ENCODE results near the gene TGFBR3L.
"Not testable (repeated sequence)": the region's sequence is repeated elsewhere in the genome, so short reads cannot be mapped to it uniquely, and the experiment has no call there.

Gene TGFBR3L

GRCh38 chr19:7930765-7931164 lies 16.1 kb downstream of the TGFBR3L start:
- no peak for DNase-seq

DNA sequence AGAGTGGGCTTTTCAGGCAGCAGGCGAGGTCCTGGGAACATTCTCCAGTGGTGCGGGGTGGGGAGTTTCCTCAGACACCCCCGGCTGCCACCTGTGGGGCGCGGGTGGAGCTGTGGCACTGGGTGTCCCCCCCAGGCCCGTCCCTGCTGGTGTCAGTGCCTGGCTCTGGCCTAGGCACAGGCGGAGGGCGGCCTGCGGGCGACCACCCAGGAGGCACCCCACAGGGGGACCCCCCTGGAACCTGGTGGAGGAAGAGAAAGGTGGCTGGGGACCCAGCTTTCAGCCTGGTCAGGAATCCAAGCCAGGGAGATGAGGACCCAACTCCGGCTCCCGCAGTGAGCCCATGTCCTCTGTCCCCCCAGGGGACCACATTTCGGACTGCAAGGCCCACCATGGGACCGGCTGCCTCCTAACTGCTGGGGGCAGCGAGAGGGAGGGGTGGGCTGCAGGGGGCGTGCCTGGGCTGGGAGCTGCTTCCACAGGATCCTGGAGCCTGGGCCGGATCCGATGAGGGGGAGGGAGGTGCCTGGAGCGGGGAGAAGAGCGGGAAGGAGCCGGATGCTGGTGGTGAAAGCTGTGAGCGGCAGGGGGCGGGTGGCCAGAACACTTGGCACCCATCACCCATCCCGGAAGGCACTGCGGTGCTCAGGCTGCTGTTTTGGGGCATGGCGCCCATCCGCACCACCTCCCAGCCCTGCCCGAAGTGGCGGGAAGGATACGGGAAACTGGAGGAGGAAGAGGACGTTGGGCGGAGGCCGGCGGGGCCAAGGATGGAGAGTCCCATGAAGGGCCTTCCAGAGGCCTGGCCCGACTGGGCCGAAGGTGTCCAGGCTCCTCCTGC lies 16.8 kb downstream of the TGFBR3L start:
- DNase-seq = no peak

- no peak for DNase-seq
Measured at GRCh38 chr19:7932276-7932929, 17.8 kb downstream of the TGFBR3L start.

DNA sequence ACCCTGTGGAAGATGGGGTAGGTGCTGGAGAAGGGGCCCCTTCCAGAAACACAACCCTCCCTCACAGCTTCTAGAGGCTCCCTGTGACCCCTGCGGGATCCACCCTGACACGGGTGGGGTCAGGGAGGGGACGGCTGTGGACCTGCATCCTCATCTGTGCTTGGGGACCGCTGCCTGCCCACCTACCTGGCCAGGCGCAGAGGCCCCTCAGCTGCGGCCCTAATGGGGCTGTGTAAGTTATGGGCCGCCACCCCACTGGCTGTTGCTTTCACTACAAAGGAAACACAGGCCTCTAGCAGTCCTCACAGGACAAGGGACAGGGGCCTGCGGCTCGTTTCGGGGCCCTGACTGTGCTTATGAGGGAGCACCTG lies 18.3 kb downstream of the TGFBR3L start:
- DNase-seq = no peak

DNA sequence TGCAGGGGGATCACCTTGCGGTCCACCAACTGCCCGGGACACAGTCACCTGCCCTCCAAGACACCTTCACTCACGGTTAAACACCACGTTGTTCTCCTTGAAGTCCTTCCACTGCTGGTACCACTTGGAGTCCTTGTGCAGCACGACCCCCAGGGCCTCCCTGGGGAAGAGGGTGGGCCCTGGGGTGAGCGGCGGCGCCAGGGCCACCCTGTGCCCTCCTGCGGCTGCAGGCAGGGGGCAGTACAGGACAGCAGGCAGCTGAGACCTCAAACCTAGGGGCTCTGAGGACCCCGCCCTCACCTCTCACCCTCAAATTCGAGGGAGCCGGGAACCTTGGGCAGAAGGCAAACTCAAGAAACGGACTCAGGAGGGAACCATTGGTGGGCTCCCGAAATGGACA lies 18.8 kb downstream of the TGFBR3L start:
- DNase-seq = no peak

DNA sequence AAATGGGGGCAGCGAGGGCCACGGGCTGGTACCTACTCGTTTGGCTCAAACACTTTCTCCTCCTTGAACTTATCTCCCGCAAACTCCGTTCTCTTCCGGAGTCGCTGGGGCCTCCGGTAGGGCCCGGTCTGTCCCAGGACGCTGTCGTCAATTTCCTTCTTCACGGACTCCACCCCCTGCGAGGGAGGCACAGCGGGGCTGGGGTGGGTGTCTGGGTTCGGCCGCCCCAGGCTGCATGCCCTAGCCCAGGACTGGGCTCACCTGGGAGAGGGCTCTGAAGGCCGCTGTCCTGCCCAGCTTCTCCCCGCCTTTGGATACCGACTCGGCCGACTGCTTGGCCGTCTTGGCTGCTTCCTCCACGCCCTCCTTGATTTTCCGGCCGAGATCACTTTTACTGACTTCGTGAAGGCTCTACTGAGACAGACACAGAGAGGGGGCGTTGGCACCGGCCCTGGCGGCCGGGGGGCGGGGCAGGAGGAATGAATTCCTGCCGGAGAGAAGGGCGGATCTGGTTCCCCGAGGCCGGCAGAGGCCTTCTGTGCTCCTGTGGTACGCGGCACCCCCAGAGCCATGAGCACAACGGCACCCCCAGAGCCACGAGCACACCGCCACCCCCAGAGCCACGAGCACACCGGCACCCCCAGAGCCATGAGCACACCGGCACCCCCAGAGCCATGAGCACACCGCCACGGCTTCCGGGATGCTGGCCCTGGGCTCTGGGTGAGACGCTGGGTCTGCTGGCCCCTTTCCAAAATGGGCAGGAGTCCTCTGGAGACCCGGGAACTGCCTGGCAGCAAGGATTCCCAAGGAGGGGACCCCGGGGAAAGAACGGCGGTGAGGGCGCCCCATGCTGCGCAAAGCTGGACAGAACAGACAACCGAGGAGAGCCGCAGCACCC lies 19.4 kb downstream of the TGFBR3L start:
- DNase-seq = no peak

- no peak for DNase-seq
Measured at GRCh38 chr19:7934766-7935165, 20.1 kb downstream of the TGFBR3L start.

DNA sequence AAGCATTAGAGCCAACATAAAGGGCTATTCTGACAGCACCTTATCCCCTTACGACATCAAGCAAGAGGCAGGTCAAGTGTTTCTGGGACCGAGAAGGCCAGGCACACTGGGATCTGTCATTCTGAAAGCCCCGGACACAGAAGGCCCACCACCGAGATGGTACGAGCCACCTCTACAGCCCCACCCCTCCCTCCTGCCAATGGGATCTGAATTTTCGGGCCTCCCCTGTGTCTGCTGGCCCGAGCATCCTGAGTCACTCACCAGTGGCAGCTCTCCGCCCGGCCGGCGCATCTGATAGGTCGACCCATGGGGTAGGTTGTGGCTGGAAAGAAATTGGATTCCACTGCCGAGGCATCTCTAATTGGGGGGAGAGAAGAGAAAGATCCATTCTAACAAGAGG lies 26.2 kb downstream of the TGFBR3L start:
- DNase-seq = no peak

DNA sequence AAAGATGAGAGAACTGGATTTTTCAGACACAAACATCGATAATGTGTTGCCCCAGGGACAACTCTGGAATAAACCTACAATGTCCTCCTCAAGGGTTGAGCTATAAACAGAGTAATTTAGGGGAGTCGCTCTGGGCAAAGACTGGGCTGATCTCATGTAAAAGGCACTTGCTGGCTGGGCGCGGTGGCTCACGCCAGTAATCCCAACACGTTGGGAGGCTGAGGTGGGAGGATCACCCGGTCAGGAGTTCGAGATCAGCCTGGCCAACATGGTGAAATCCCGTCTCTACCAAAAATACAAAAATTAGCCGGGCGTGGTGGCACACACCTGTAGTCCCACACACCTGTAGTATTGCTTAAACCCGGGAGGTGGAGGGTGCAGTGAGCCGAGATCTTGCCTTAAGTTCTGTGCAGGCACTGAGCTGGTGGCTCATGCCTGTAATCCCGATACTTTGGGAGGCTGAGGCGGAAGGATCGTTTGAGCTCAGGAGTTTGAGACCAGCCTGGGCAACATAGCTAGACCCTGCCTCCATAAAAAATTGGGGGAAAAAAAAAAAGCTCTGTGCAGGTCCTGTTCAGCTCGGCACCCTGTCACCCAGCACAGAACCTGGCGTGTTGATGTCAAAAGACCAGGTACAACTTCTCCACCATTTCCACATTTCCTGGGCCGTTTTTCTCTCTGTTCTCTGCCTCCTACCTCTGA lies 27.4 kb downstream of the TGFBR3L start:
- DNase-seq = no peak

- DNase-seq = no peak
Measured at GRCh38 chr19:7942981-7943443, 28.4 kb downstream of the TGFBR3L start.

DNA sequence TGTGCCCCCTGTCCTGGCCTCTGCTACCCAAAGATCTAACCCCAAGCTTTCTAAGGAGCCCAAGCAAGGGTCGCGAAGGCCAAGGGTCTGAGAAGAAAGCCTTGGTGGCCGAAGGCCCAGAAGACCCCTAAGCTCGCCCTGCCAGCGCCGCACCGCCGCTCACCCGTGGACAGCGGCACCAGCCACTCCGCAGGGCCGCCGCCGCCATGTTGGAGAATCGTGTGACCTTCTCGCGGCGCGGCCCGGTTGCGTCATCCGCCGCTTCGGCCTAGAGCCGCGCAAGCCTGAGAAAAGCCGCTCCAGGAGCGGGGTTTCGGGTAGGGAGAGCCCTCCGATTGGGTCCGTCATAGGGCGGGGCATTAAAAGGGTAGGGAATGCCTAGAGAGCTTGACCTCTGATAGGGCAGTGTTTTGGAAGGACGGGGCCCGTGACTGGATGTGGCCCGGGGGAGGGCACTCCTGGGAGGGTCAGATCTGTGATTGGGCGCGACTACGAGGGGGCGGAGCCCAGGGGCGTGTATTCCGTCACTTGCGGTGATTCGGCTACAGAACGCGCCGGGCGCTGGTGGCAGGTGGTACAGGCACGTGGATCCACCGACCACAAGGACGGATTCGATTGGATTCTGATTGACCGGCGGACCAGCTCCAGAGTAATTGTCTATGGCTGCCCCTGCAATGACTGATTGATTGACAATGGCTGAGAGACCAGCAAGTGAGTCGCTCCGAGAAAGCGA lies 29.0 kb downstream of the TGFBR3L start, which contains the start of gene TIMM44:
TIMM44 (minus strand) TSS at position 223 of the 733 bp plus-strand sequence; CDS start at position 208, 15 bp downstream.
- DNase-seq = peak; percentile 99

- peak; percentile 89 for DNase-seq
Measured at GRCh38 chr19:7944177-7944761, 29.6 kb downstream of the TGFBR3L start.

DNA sequence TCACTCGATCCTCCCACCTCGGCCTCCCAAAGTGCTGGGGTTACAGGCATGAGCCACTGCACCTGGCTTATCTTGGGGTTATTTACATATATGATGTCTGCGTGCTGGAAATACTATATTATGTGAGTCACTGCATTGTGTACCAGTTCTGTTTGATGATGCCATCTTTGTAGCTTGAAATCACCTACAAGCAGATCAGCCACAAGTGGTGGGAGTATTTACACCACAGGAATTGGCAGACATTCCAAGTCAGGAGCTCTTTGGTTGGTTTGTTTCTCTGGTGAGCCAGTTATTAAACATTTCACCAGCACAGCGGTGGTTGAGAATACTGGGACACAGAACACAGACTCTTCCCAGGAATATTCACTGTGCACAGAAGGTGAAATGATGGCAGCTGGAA lies 33.3 kb downstream of the TGFBR3L start:
- DNase-seq = no peak

- no peak for DNase-seq
Measured at GRCh38 chr19:7953060-7953459, 38.4 kb downstream of the TGFBR3L start.

DNA sequence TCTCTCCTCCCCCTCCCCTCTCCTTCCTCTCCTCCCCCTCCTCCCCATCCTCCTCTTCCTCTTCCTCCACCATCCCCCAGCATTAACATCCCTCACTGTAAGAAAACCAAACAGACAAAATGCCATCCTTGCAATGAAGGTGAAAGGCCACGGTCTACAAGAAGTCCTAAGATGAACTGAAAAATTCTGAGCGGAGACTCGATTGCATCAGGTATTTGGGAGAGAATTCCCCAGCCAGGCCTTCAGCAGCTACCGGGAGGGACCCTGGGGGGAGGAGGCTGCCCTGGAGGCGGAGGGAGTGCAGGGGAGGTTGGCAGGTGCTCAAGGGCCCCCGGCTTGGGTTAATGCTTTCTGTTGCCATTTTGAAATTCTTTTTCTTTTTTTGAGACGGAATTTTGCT lies 38.9 kb downstream of the TGFBR3L start:
- DNase-seq = no peak

- DNase-seq = no peak
Measured at GRCh38 chr19:7955696-7956095, 41.1 kb downstream of the TGFBR3L start.

DNA sequence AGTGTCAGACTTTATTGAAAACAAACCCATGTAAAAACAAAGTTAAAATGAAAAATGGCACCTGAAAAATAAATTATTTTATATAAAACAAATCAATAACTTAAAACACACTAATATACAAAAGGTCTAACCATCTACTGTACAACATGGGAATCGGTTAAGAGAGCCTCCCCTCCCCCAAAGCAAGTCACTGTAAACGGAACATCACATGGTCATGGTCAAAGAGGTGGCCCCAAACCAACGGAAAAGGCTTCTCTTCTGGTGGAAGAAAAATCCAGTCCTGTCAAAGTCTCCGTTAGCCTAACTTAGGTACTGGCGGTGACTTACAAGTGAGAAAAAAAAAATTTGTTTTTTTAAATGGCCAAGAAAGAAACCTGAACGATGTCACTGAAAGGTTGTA lies 44.6 kb downstream of the TGFBR3L start:
- no peak for DNase-seq

DNA sequence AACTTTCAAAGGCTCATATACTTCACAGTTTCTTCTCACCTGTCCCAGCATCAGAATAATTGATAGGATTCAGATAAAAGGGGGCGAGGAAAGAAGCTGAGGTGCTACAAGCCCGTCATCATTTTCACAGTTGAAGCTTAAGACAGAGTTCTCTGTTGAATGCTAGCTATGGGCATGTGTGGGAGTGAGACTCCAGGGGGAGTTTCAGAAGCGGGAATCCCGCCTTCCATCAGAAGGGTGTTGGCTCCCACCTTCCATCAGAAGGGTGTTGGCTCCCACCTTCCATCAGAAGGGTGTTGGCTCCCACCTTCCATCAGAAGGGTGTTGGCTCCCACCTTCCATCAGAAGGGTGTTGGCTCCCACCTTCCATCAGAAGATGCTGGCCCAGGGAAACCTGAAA lies 46.5 kb downstream of the TGFBR3L start:
- DNase-seq = not testable (repeated sequence)

- no peak for DNase-seq
Measured at GRCh38 chr19:7961920-7962626, 47.4 kb downstream of the TGFBR3L start.

- DNase-seq = no peak
Measured at GRCh38 chr19:7962644-7963268, 48.1 kb downstream of the TGFBR3L start.
